ENCODE measurements around the gene PCDH9.

PCDH9 gene

DNA sequence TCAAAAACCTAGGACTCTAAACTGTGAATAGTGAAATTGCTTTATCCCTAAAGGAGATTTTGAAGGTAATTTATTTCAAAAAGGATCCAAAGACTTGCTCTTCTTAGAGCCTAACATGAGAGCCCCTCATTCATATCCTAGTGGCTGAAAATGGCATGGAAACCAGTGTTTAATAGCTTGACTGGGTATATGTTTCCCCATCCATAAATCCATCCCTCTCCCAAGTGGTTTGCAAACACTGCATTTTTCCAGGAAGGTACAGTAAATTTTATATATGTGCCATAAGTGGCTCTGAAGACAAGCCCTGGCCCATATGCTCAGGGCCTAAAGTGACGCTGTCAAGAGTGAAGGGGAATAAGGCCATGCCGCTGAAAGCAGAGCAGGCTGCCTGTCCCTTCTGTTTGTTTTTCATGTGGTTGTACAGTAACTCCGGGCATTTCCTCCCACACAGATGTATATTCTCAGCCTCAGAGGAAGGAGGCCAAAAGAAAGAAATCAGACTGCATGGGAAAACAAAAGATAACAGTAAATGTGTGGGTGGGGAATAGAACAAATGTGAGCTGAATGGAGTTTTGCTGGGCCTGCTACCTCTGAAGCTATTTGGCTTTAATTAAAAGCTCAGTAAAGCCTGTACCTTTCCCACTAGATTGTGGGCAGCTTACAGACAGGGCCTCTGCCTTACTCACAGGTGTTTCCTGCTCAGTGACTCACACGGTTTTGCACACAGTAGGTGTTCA is 181.9 kb downstream of the PCDH9 start:
- H3K4me2 ChIP-seq (ENCODE audit: low read length): no peak overlapping the region
- H2AFZ ChIP-seq (ENCODE audit: insufficient read depth, low read length, poor library complexity): no peak overlapping the region
- H2BK12ac ChIP-seq (ENCODE audit: low read length): no peak overlapping the region
- no peak for DNase-seq
- no peak overlapping the region for H3K14ac ChIP-seq (ENCODE audit: low read length)
- H3K27ac ChIP-seq (ENCODE audit: low read depth, low read length): no peak overlapping the region
- H3K9ac ChIP-seq (ENCODE audit: low read length): no peak overlapping the region
- no peak overlapping the region for H4K91ac ChIP-seq (ENCODE audit: low read depth, low read length)
- no peak overlapping the region for H4K12ac ChIP-seq (ENCODE audit: low read depth, low read length)
- no CpG with 5 or more reads among the region's 4 CpGs for WGBS (ENCODE audit: extremely low coverage, insufficient coverage, insufficient read length)
- no peaks in the 10 kb centered on the region for H3K9me3 ChIP-seq (ENCODE audit: insufficient read depth, low read depth, low read length)
- no peak overlapping the region for H2BK5ac ChIP-seq (ENCODE audit: low read depth, low read length, poor library complexity)
- H3K36me3 ChIP-seq (ENCODE audit: control insufficient read depth in 1 of 2, insufficient read depth in 2 of 2, low read length in 2 of 2): no peaks in the 10 kb centered on the region
- no peak overlapping the region for H3K4me3 ChIP-seq (ENCODE audit: low read depth, low read length)
- H3K18ac ChIP-seq (ENCODE audit: low read length): no peak overlapping the region
- no peaks in the 10 kb centered on the region for H3K79me2 ChIP-seq (ENCODE audit: control insufficient read depth, insufficient read depth, low read length, poor library complexity)
- H3K23ac ChIP-seq (ENCODE audit: low read length): no peak overlapping the region
- no peak overlapping the region for H2AK5ac ChIP-seq (ENCODE audit: low read length)
- no peaks in the 10 kb centered on the region for H3K79me1 ChIP-seq (ENCODE audit: low read length)
- H3K27me3 ChIP-seq (ENCODE audit: insufficient read depth, low read length): no peaks in the 10 kb centered on the region
- H4K8ac ChIP-seq (ENCODE audit: low read depth, low read length): no peak overlapping the region
- H2BK120ac ChIP-seq (ENCODE audit: insufficient read depth, low read length, poor library complexity): no peak overlapping the region
- H3K4me1 ChIP-seq (ENCODE audit: control insufficient read depth in 1 of 2, insufficient read depth in 2 of 2, low read length in 2 of 2): no peaks in the 10 kb centered on the region
- H3K4ac ChIP-seq (ENCODE audit: low read depth, low read length): no peak overlapping the region

DNA sequence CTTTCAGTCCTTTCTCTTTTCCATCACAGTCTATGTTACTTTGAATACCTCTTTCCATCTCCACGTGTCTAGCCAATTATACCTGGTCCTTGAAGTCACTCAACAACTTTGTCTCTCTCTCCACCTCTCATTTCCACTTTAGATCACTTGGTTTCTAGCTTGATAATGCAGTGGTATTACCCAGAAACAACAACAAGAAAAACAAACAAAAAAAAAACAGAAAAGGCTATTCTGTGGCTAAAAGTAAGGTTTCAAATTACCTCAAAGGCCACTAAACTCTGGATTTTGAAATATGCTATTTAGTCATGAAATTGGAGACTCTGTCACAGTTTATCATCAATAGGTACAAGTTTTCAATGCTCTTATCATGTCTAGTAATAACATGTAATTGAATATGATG is 184.8 kb downstream of the PCDH9 start:
- Histone ChIP-seq H3K4me3 (ENCODE audit: low read depth, low read length) (no peak overlapping the region), H3K36me3 (ENCODE audit: control insufficient read depth in 1 of 2, insufficient read depth in 2 of 2, low read length in 2 of 2) (no peaks in the 10 kb centered on the region), H3K9me3 (ENCODE audit: insufficient read depth, low read depth, low read length) (no peaks in the 10 kb centered on the region), H3K9ac (ENCODE audit: low read length) (no peak overlapping the region), H3K18ac (ENCODE audit: low read length) (no peak overlapping the region), H3K4me2 (ENCODE audit: low read length) (no peak overlapping the region), H3K27ac (ENCODE audit: low read depth, low read length) (no peak overlapping the region), H3K79me2 (ENCODE audit: control insufficient read depth, insufficient read depth, low read length, poor library complexity) (no peaks in the 10 kb centered on the region), H3K4ac (ENCODE audit: low read depth, low read length) (no peak overlapping the region), H3K4me1 (ENCODE audit: control insufficient read depth in 1 of 2, insufficient read depth in 2 of 2, low read length in 2 of 2) (no peaks in the 10 kb centered on the region), H3K79me1 (ENCODE audit: low read length) (no peaks in the 10 kb centered on the region), H2BK5ac (ENCODE audit: low read depth, low read length, poor library complexity) (no peak overlapping the region), H2AFZ (ENCODE audit: insufficient read depth, low read length, poor library complexity) (no peak overlapping the region), H2AK5ac (ENCODE audit: low read length) (no peak overlapping the region), H4K91ac (ENCODE audit: low read depth, low read length) (no peak overlapping the region), H4K8ac (ENCODE audit: low read depth, low read length) (no peak overlapping the region), H3K23ac (ENCODE audit: low read length) (no peak overlapping the region), H2BK12ac (ENCODE audit: low read length) (no peak overlapping the region), H3K27me3 (ENCODE audit: insufficient read depth, low read length) (no peaks in the 10 kb centered on the region), H2BK120ac (ENCODE audit: insufficient read depth, low read length, poor library complexity) (no peak overlapping the region), H4K12ac (ENCODE audit: low read depth, low read length) (no peak overlapping the region), H3K14ac (ENCODE audit: low read length) (no peak overlapping the region)
- no peak for DNase-seq
- no CpG with 5 or more reads among the region's 1 CpG for WGBS (ENCODE audit: extremely low coverage, insufficient coverage, insufficient read length)

DNA sequence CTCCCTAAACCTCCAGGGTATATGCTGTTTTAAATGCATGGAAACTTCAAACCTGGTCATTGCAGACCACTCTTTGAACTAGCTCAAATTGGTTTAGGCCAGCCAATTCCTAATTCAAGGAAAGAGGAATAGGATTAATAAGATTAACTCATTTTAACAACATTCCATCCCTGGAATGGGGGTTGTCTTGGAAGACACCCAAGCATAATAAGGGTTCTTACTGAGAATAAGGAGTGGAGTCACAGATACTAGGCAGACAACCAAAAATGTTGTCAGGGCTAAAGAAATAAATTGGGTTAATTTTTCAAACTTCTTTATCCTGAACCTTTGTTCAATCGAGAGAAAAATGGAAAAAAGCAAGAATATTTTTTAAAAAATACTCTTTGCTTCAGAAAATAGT is 186.2 kb downstream of the PCDH9 start:
- no peak overlapping the region for H2BK120ac ChIP-seq (ENCODE audit: insufficient read depth, low read length, poor library complexity)
- no peak overlapping the region for H3K14ac ChIP-seq (ENCODE audit: low read length)
- H2BK12ac ChIP-seq (ENCODE audit: low read length): no peak overlapping the region
- no peaks in the 10 kb centered on the region for H3K27me3 ChIP-seq (ENCODE audit: insufficient read depth, low read length)
- no peak overlapping the region for H2AFZ ChIP-seq (ENCODE audit: insufficient read depth, low read length, poor library complexity)
- no peak overlapping the region for H3K23ac ChIP-seq (ENCODE audit: low read length)
- no peak for DNase-seq
- H3K9ac ChIP-seq (ENCODE audit: low read length): no peak overlapping the region
- no peak overlapping the region for H3K18ac ChIP-seq (ENCODE audit: low read length)
- H4K12ac ChIP-seq (ENCODE audit: low read depth, low read length): no peak overlapping the region
- no peaks in the 10 kb centered on the region for H3K79me1 ChIP-seq (ENCODE audit: low read length)
- no peak overlapping the region for H3K4me3 ChIP-seq (ENCODE audit: low read depth, low read length)
- H3K4me1 ChIP-seq (ENCODE audit: control insufficient read depth in 1 of 2, insufficient read depth in 2 of 2, low read length in 2 of 2): no peaks in the 10 kb centered on the region
- H2BK5ac ChIP-seq (ENCODE audit: low read depth, low read length, poor library complexity): no peak overlapping the region
- H2AK5ac ChIP-seq (ENCODE audit: low read length): no peak overlapping the region
- no CpG with 5 or more reads among the region's 1 CpG for WGBS (ENCODE audit: extremely low coverage, insufficient coverage, insufficient read length)
- no peak overlapping the region for H3K27ac ChIP-seq (ENCODE audit: low read depth, low read length)
- no peak overlapping the region for H4K8ac ChIP-seq (ENCODE audit: low read depth, low read length)
- no peaks in the 10 kb centered on the region for H3K36me3 ChIP-seq (ENCODE audit: control insufficient read depth in 1 of 2, insufficient read depth in 2 of 2, low read length in 2 of 2)
- no peak overlapping the region for H3K4ac ChIP-seq (ENCODE audit: low read depth, low read length)
- no peak overlapping the region for H4K91ac ChIP-seq (ENCODE audit: low read depth, low read length)
- H3K4me2 ChIP-seq (ENCODE audit: low read length): no peak overlapping the region
- no peaks in the 10 kb centered on the region for H3K79me2 ChIP-seq (ENCODE audit: control insufficient read depth, insufficient read depth, low read length, poor library complexity)
- no peaks in the 10 kb centered on the region for H3K9me3 ChIP-seq (ENCODE audit: insufficient read depth, low read depth, low read length)

DNA sequence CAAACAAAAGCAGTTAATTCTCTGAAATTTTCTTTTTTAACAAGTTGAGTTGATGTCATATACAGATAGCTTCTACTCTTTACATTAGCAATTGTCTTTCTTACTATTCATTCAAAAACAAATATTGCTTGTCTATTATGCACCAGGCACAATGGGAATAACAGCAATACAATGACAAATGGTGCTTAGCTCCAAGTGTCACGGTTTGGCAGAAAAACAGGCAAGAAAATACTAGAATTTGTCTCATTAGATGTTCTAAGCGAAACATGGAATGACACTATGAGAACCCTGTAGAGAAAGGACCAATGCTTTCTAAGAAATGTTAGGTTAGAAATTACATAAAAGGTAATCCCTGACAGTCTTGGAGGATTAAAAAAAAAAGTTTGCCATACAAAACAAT is 187.6 kb downstream of the PCDH9 start:
- H2BK12ac ChIP-seq (ENCODE audit: low read length): no peak overlapping the region
- H3K36me3 ChIP-seq (ENCODE audit: control insufficient read depth in 1 of 2, insufficient read depth in 2 of 2, low read length in 2 of 2): no peaks in the 10 kb centered on the region
- no peak overlapping the region for H2AFZ ChIP-seq (ENCODE audit: insufficient read depth, low read length, poor library complexity)
- no peak overlapping the region for H3K27ac ChIP-seq (ENCODE audit: low read depth, low read length)
- H2AK5ac ChIP-seq (ENCODE audit: low read length): no peak overlapping the region
- H2BK5ac ChIP-seq (ENCODE audit: low read depth, low read length, poor library complexity): no peak overlapping the region
- no peak overlapping the region for H3K4ac ChIP-seq (ENCODE audit: low read depth, low read length)
- no peak overlapping the region for H4K91ac ChIP-seq (ENCODE audit: low read depth, low read length)
- no peak overlapping the region for H3K4me2 ChIP-seq (ENCODE audit: low read length)
- H3K4me1 ChIP-seq (ENCODE audit: control insufficient read depth in 1 of 2, insufficient read depth in 2 of 2, low read length in 2 of 2): no peaks in the 10 kb centered on the region
- H3K23ac ChIP-seq (ENCODE audit: low read length): no peak overlapping the region
- H3K9ac ChIP-seq (ENCODE audit: low read length): no peak overlapping the region
- H4K8ac ChIP-seq (ENCODE audit: low read depth, low read length): no peak overlapping the region
- no CpG with 5 or more reads among the region's 2 CpGs for WGBS (ENCODE audit: extremely low coverage, insufficient coverage, insufficient read length)
- H3K27me3 ChIP-seq (ENCODE audit: insufficient read depth, low read length): no peaks in the 10 kb centered on the region
- no peaks in the 10 kb centered on the region for H3K79me2 ChIP-seq (ENCODE audit: control insufficient read depth, insufficient read depth, low read length, poor library complexity)
- H3K4me3 ChIP-seq (ENCODE audit: low read depth, low read length): no peak overlapping the region
- H3K14ac ChIP-seq (ENCODE audit: low read length): no peak overlapping the region
- no peaks in the 10 kb centered on the region for H3K9me3 ChIP-seq (ENCODE audit: insufficient read depth, low read depth, low read length)
- H4K12ac ChIP-seq (ENCODE audit: low read depth, low read length): no peak overlapping the region
- H2BK120ac ChIP-seq (ENCODE audit: insufficient read depth, low read length, poor library complexity): no peak overlapping the region
- no peak for DNase-seq
- H3K18ac ChIP-seq (ENCODE audit: low read length): no peak overlapping the region
- no peaks in the 10 kb centered on the region for H3K79me1 ChIP-seq (ENCODE audit: low read length)

All from trophoblast cell (in vitro differentiated cells and primary cell).